H1 (cell line): ENCODE measurements around the gene SHTN1. TPM values are rescaled to one million over a fixed set of nuclear protein-coding genes. Genes with fewer than 3 reads are reported as not detected.

Experiments used
- CTCF ChIA-PET: fragments of 300-600 bp; sonication (Branson Sonifier 250); formaldehyde crosslinking; loops from one replicate; lab custom pipeline; 2021; ENCODE audit not compliant: partially characterized antibody; lab: Charles Lee
- POLR2A ChIA-PET: fragments of 300-600 bp; sonication (Branson Sonifier 250); formaldehyde crosslinking; loops from one replicate; lab custom pipeline; 2021; ENCODE audit warnings: inconsistent platforms; ENCODE audit not compliant: partially characterized antibody; lab: Charles Lee
- DNase-seq, 2 experiments: peaks; one replicate each; pipeline versions ENCODE4 v3.0.0 to v3.0.0-alpha.2; 2010 to 2022; ENCODE audit warnings: low spot score in 2 of 2, low read depth in 1 of 2, mixed read lengths in 1 of 2
- FAIRE-seq: peaks from 2 replicates; lab custom pipeline; 2011; peaks lifted over from hg19 to GRCh38; lab: Jason Lieb, UNC
- H2AFZ ChIP-seq: 2 replicates; pipeline ENCODE4 v1.8.1; 2012; ENCODE audit warnings: low read length, inconsistent platforms
- H2AK5ac ChIP-seq: 2 replicates; pipeline ENCODE4 v1.6.1; 2013; ENCODE audit warnings: low read depth, low read length
- H2BK120ac ChIP-seq: replicated peaks from 2 replicates; pipeline ENCODE3; 2013; ENCODE audit warnings: low read depth, low read length, inconsistent platforms
- H2BK12ac ChIP-seq: 2 replicates; pipeline ENCODE4 v1.6.1; 2013; ENCODE audit warnings: low read depth, low read length
- H2BK15ac ChIP-seq: 2 replicates; pipeline ENCODE4 v1.6.1; 2013; ENCODE audit warnings: low read length
- H2BK20ac ChIP-seq: 2 replicates; pipeline ENCODE4 v1.6.1; 2013; ENCODE audit warnings: low read length
- H2BK5ac ChIP-seq: 2 replicates; pipeline ENCODE4 v1.6.1; 2013; ENCODE audit warnings: low read depth, low read length
- H3K14ac ChIP-seq: 2 replicates; pipeline ENCODE4 v1.6.1; 2013; ENCODE audit warnings: inconsistent platforms; ENCODE audit not compliant: insufficient read length
- H3K18ac ChIP-seq: 2 replicates; pipeline ENCODE4 v1.6.1; 2013; ENCODE audit warnings: low read length; ENCODE audit errors: extremely low read depth
- H3K23ac ChIP-seq: 2 replicates; pipeline ENCODE4 v1.6.1; 2013; ENCODE audit warnings: inconsistent platforms; ENCODE audit not compliant: insufficient read length
- H3K23me2 ChIP-seq: 2 replicates; pipeline ENCODE4 v1.6.1; 2013; ENCODE audit warnings: low read depth, low read length
- H3K27ac ChIP-seq: 2 replicates; pipeline ENCODE4 v1.6.1; 2011; ENCODE audit warnings: low read depth, low read length, inconsistent platforms
- H3K27me3 ChIP-seq, 4 experiments: replicated peaks in 1 of 4; 1 replicate in 1 of 4; 2 replicates in 3 of 4; pipeline versions ENCODE4 v1.6.1 to v1.8.1; 2011 to 2013; ENCODE audit warnings: low read length in 3 of 4, mild to moderate bottlenecking in 3 of 4, inconsistent platforms in 2 of 4, mixed read lengths in 2 of 4, moderate library complexity in 1 of 4; ENCODE audit not compliant: control insufficient read depth in 3 of 4, insufficient read depth in 3 of 4; ENCODE audit errors: extremely low read depth in 1 of 4
- H3K36me3 ChIP-seq, 4 experiments: 2 replicates each; pipeline versions ENCODE4 v1.6.1 to v1.8.1; 2011 to 2013; ENCODE audit warnings: mild to moderate bottlenecking in 4 of 4, low read length in 3 of 4, moderate library complexity in 2 of 4, control low read depth in 1 of 4, inconsistent platforms in 1 of 4; ENCODE audit not compliant: insufficient read depth in 4 of 4, control insufficient read depth in 2 of 4
- H3K4ac ChIP-seq: replicated peaks from 2 replicates; pipeline ENCODE3; 2013; ENCODE audit warnings: low read length, low read depth, mixed read lengths, inconsistent platforms; ENCODE audit not compliant: insufficient read length
- H3K4me1 ChIP-seq, 4 experiments: replicated peaks in 1 of 4; 1 replicate in 1 of 4; 2 replicates in 3 of 4; pipeline versions ENCODE4 v1.6.1 to v1.8.1; 2011 to 2013; ENCODE audit warnings: low read length in 3 of 4, inconsistent platforms in 2 of 4, mixed read lengths in 1 of 4; ENCODE audit not compliant: insufficient read depth in 4 of 4, control insufficient read depth in 3 of 4
- H3K4me2 ChIP-seq, 2 experiments: 2 replicates each; pipeline versions ENCODE4 v1.6.1 to v1.8.1; 2011 to 2013; ENCODE audit warnings: low read depth in 2 of 2, low read length in 2 of 2, control low read depth in 1 of 2, inconsistent platforms in 1 of 2, mild to moderate bottlenecking in 1 of 2; ENCODE audit not compliant: insufficient read depth in 1 of 2
- H3K4me3 ChIP-seq, 4 experiments: fragments of 200-600, 300-600 bp in 1 of 4; sonication (generic), shearing (Covaris generic), sonication (Bioruptor Twin) in 1 of 4; 2 replicates each; pipeline versions ENCODE4 v1.5.1 to v1.8.1; 2011 to 2016; ENCODE audit warnings: low read length in 4 of 4, low read depth in 3 of 4, control low read depth in 2 of 4, inconsistent platforms in 2 of 4, mild to moderate bottlenecking in 2 of 4, mixed read lengths in 1 of 4, moderate library complexity in 1 of 4; ENCODE audit not compliant: insufficient read depth in 2 of 4; ENCODE audit errors: extremely low read depth in 1 of 4
- H3K56ac ChIP-seq: replicated peaks from 2 replicates; pipeline ENCODE3; 2013; ENCODE audit warnings: low read depth, mild to moderate bottlenecking, mixed read lengths, low read length, inconsistent platforms; ENCODE audit not compliant: insufficient read length
- H3K79me1 ChIP-seq: 2 replicates; pipeline ENCODE4 v1.6.1; 2013; ENCODE audit warnings: low read depth, low read length, control low read depth
- H3K79me2 ChIP-seq, 2 experiments: 2 replicates each; pipeline versions ENCODE4 v1.6.1 to v1.8.1; 2012 to 2013; ENCODE audit warnings: low read length in 2 of 2, mild to moderate bottlenecking in 2 of 2, inconsistent platforms in 1 of 2; ENCODE audit not compliant: insufficient read depth in 2 of 2, control insufficient read depth in 1 of 2
- H3K9ac ChIP-seq, 4 experiments: replicated peaks in 1 of 4; 1 replicate in 1 of 4; 2 replicates in 3 of 4; pipeline versions ENCODE4 v1.6.1 to v1.8.1; 2011 to 2013; ENCODE audit warnings: low read depth in 3 of 4, low read length in 3 of 4, control low read depth in 2 of 4, mild to moderate bottlenecking in 2 of 4, moderate library complexity in 2 of 4, inconsistent platforms in 1 of 4; ENCODE audit errors: extremely low read depth in 1 of 4
- H3K9me3 ChIP-seq, 2 experiments: 2 replicates each; pipeline versions ENCODE4 v1.6.1 to v1.8.1; 2012 to 2013; ENCODE audit warnings: mild to moderate bottlenecking in 2 of 2, moderate library complexity in 2 of 2, control low read depth in 1 of 2, inconsistent platforms in 1 of 2, low read depth in 1 of 2, low read length in 1 of 2, mixed read lengths in 1 of 2; ENCODE audit not compliant: insufficient read depth in 2 of 2
- H4K20me1 ChIP-seq, 2 experiments: replicated peaks in 1 of 2; 2 replicates each; pipeline versions ENCODE3 to v1.8.1; 2011 to 2013; ENCODE audit warnings: inconsistent platforms in 2 of 2, low read length in 2 of 2, mild to moderate bottlenecking in 1 of 2; ENCODE audit not compliant: insufficient read depth in 2 of 2, control insufficient read depth in 1 of 2
- H4K5ac ChIP-seq: 2 replicates; pipeline ENCODE4 v1.6.1; 2013; ENCODE audit warnings: low read length, low read depth, mixed read lengths, inconsistent platforms; ENCODE audit not compliant: insufficient read length
- H4K8ac ChIP-seq: 2 replicates; pipeline ENCODE4 v1.8.0; 2013; ENCODE audit warnings: mild to moderate bottlenecking, moderate library complexity, low read length, inconsistent platforms; ENCODE audit not compliant: insufficient read depth; ENCODE audit errors: extremely low read depth
- H4K91ac ChIP-seq: replicated peaks from 2 replicates; pipeline ENCODE3; 2013; ENCODE audit warnings: low read length, mixed read lengths, inconsistent platforms; ENCODE audit not compliant: insufficient read length
- ATF3 ChIP-seq: IDR thresholded peaks from 2 replicates; pipeline ENCODE4 v1.6.1; 2011; ENCODE audit warnings: low read depth, mild to moderate bottlenecking, low read length; ENCODE audit not compliant: insufficient read depth
- CBX5 ChIP-seq: fragments of 300-800, 300-1000 bp; sonication (generic); IDR thresholded peaks from 2 replicates; pipeline ENCODE4 v1.7.1; 2016; ENCODE audit warnings: antibody characterized with exemption, low read length, low read depth
- CEBPB ChIP-seq: IDR thresholded peaks from 2 replicates; pipeline ENCODE4 v1.6.1; 2012; ENCODE audit warnings: low read depth, low read length
- CHD2 ChIP-seq: IDR thresholded peaks from 2 replicates; pipeline ENCODE4 v1.6.1; 2012; ENCODE audit warnings: low read length, improper control_type of control experiment
- CREB1 ChIP-seq: IDR thresholded peaks from 2 replicates; pipeline ENCODE4 v1.6.1; 2012; ENCODE audit warnings: inconsistent platforms
- RNF2 ChIP-seq: fragments of 200-900, 300-1000 bp; sonication (generic); IDR thresholded peaks from 2 replicates; pipeline ENCODE4 v1.7.1; 2016; ENCODE audit warnings: borderline replicate concordance, low read depth, mild to moderate bottlenecking, antibody characterized with exemption, low read length; ENCODE audit not compliant: poor library complexity, severe bottlenecking; ENCODE audit errors: missing control alignments
- SIX5 ChIP-seq: IDR thresholded peaks from 2 replicates; pipeline ENCODE4 v1.6.1; 2011; ENCODE audit warnings: mild to moderate bottlenecking, low read depth, low read length
- ZNF274 ChIP-seq: IDR thresholded peaks from 2 replicates; pipeline ENCODE4 v1.7.0; 2012; ENCODE audit warnings: low read length, borderline replicate concordance; ENCODE audit errors: extremely low read depth
- WGBS, 2 experiments: shearing (Covaris generic) in 1 of 2; methylation state at CpG; one replicate each; pipeline versions ENCODE4 v1.1.6 to v1.1.7; 2013 to 2015; ENCODE audit warnings: low lambda C conversion rate in 2 of 2, mixed read lengths in 2 of 2, inconsistent platforms in 1 of 2, low coverage in 1 of 2, missing lambda C conversion rate in 1 of 2; ENCODE audit not compliant: insufficient replicate concordance in 2 of 2, insufficient coverage in 1 of 2, insufficient read length in 1 of 2; ENCODE audit errors: extremely low coverage in 1 of 2, missing lambda C conversion rate in 1 of 2; 5-methylcytosine and 5-hydroxymethylcytosine counted together
- polyA plus RNA-seq, 7 experiments: library from polyadenylated mRNA; depleted of rRNA in 3 of 7; stranded (reverse) in 5 of 7; unstranded in 2 of 7; fragments of >200 nt in 5 of 7; fragments of 200-250 nt in 2 of 7; gene quantifications; 1 replicate in 5 of 7; 2 replicates in 1 of 7; 4 replicates in 1 of 7; pipeline versions ENCODE4 v1.2.1 to v1.2.3, GENCODE V29; 2011 to 2013; ENCODE audit warnings: missing spikeins in 2 of 7, mixed read lengths in 2 of 7
- total RNA-seq: library from RNA; stranded (reverse); fragmentation: NEBNext Ultra II Directional; extraction: Animal tissue kit (Norgen Biotek cat#: 25700); gene quantifications from 2 replicates; pipeline ENCODE4 v1.2.1, GENCODE V29; 2021

Gene SHTN1
- total and polyA plus RNA-seq, 2 of the 8 experiments (the other 6 are each of a cell fraction or from before 2014, with no cell fraction given) = 3.3 to 12.7 TPM

GRCh38 chr10:116915340-116915739 is 89.6 kb downstream of the SHTN1 start:
- Histone ChIP-seq H3K9ac (no peak overlapping the region), H2BK20ac (no peak overlapping the region), H3K79me2 (no peaks in the 10 kb centered on the region), H3K36me3 (peaks cover 0 to 5% (median 0%) of the 10 kb centered on the region in 4 experiments; a peak in 2 of 8 replicates), H3K27ac (no peak overlapping the region), H2BK120ac (no peak overlapping the region), H3K23ac (no peak overlapping the region), H2BK15ac (no peak overlapping the region), H3K23me2 (no peaks in the 10 kb centered on the region), H4K8ac (no peak overlapping the region), H3K4me1 (0 out of 7 replicates have a peak, but pooled peaks cover 0 to 2% (median 0%) of the 10 kb centered on the region in 4 experiments), H2AK5ac (no peak overlapping the region), H3K14ac (no peak overlapping the region), H2BK5ac (no peak overlapping the region), H2AFZ (no peak overlapping the region), H4K91ac (no peak overlapping the region), H3K9me3 (no peaks in the 10 kb centered on the region), H3K4ac (no peak overlapping the region), H4K5ac (no peak overlapping the region), H4K20me1 (no peaks in the 10 kb centered on the region), H3K18ac (no peak overlapping the region), H3K27me3 (no peaks in the 10 kb centered on the region), H3K79me1 (no peaks in the 10 kb centered on the region), H3K56ac (no peak overlapping the region), H3K4me2 (no peak overlapping the region), H2BK12ac (no peak overlapping the region), H3K4me3 (no peak overlapping the region)
- DNase-seq (no peak), FAIRE-seq (no peak)
- ChIA-PET POLR2A (no interaction called here), CTCF (no interaction called here)
- WGBS, 2 experiments = 86% methylated on average over 2 of the region's 2 CpGs; no CpG with 5 or more reads in 1 of the 2 experiments
- TF ChIP-seq SIX5 (no peak), ATF3 (no peak), CEBPB (no peak), CBX5 (no peak), RNF2 (no peak), CHD2 (no peak), CREB1 (no peak), ZNF274 (no peak)
